ENCODE results near the gene GAS5. TPM values are rescaled to one million over a fixed set of nuclear protein-coding genes. Genes with fewer than 3 reads are reported as not detected.

GAS5 gene
- total and polyA plus RNA-seq, 9 of the 15 experiments (the other 6 are each of a cell fraction or from before 2014, with no cell fraction given): 565 to 1,860 (median 1,006) TPM

DNA sequence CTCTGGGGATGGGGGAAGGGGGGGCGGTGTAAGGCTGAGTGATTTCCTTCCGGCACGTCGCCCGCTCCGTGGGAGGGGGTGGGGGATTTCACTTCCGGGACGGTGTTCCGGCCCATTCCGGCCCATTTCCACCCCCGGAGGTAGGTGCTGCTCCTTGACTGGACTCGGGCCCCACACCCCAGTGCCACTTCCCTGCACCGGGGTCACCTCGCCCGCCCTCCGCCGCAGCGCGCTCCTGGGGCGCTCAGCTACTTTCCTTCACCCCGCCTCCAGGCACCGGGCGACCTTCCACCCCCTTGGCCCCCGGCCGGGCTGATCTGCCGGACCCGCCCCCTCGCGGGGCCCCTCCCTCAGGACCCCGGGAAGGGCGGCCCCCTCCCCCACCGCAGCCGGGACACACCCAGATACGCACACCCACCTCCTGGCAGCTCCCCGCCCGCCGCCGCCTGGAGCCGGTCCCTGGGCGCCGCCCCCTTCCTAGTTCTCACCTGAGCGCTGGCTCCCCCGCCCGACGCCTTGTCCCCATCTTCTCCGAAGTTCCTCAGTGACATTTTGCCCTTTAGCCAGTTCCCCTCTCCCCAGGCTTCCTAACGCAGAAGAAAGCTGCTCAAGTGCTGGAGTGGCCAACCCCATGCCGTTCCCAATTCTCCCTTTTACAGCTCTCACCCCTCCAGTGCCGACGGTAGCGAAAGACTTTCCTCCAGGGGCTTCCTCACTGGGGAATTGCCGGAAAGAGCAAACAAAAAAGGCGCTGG is 654 bp upstream of the GAS5 start, which contains the start of gene ZBTB37:
ZBTB37 (plus strand) TSS at position 115 of the 755 bp plus-strand sequence. CDS start 1,846 bp downstream, outside the sequence.
- Histone ChIP-seq H2AFZ (ENCODE audit: low read depth, low read length) (peak within 1 kb of the TSS; percentile 89), H3K9me1 (ENCODE audit: control insufficient read depth, insufficient read depth, low read length) (peaks cover 2% of the 10 kb centered on the region), H3K4me1 (replicated peaks in 1 of 2; ENCODE audit: control insufficient read depth in 2 of 2, insufficient read depth in 2 of 2, low read length in 2 of 2) (peaks cover 17 to 34% of the 10 kb centered on the region in 2 experiments), H3K36me3 (ENCODE audit: control insufficient read depth, insufficient read depth, low read length) (peaks cover 52% of the 10 kb centered on the region), H4K20me1 (replicated peaks; ENCODE audit: control insufficient read depth, insufficient read depth, low read length) (peaks cover 39% of the 10 kb centered on the region), H3K27ac (ENCODE audit: extremely low read depth, low read depth, low read length) (peak within 1 kb of the TSS; percentile 95), H3K9me3 (replicated peaks; ENCODE audit: control insufficient read depth, insufficient read depth, low read depth, low read length) (no peaks in the 10 kb centered on the region), H3K4me2 (ENCODE audit: insufficient read depth, low read length) (peak within 1 kb of the TSS; percentile 100), H3K9ac (ENCODE audit: insufficient read depth in 1 of 2, low read depth in 2 of 2, low read length in 2 of 2) (peak within 1 kb of the TSS; percentile 94 to 97), H3K4me3 (peak within 1 kb of the TSS; percentile 86), H3K79me2 (ENCODE audit: control insufficient read depth, insufficient read depth, low read length) (peaks cover 80% of the 10 kb centered on the region), H3K27me3 (ENCODE audit: control insufficient read depth in 2 of 2, insufficient read depth in 2 of 2, low read length in 2 of 2) (no peaks in the 10 kb centered on the region; a peak in 1 of 5 replicates)
- DNase-seq (ENCODE audit: extremely low read depth in 1 of 4, low spot score in 3 of 4) (peak; percentile 97 to 99 (median 98)), ATAC-seq (peak; percentile 81), FAIRE-seq (no peak)
- POLR2A ChIA-PET: interaction anchor here (0.5 to 9.7 kb wide), 69 partner anchors 8 to 1336 kb away, joined by 3 to 183 read pairs (median 4); partner anchors contain the start of genes CENPL, DARS2, KLHL20 and MRPS14
- CTCF ChIA-PET (ENCODE audit: low intra/inter-chr PET ratio): interaction anchor here (0.6 kb wide), 3 partner anchors 181 to 834 kb away, joined by 3 to 6 read pairs (median 4); no protein-coding TSS in a partner anchor
- intact Hi-C loops (cut with micrococcal nuclease) (loop anchor here (1.0 to 5.0 kb wide), 5 partner anchors 44 to 391 kb away; partner anchors contain the start of genes CENPL, DARS2, PRDX6 and RABGAP1L), in situ Hi-C loops (cut with MboI) (no loop called here)
- 0% methylated on average over 21 of the region's 53 CpGs for WGBS (ENCODE audit: insufficient coverage, low coverage, missing lambda C conversion rate)
- BruUV-seq (replicated peaks): no TSS peak
- TF ChIP-seq MXI1 (IDR thresholded peaks at IDR 0.05; ENCODE audit: low read depth, low read length) (peak; percentile 14; the same call in 1 of the 2 replicates), ZNF431 (CRISPR knock-in tag; IDR thresholded peaks at IDR 0.05) (no peak), HLTF (IDR thresholded peaks at IDR 0.05) (peak; percentile 61), ZNF561 (CRISPR knock-in tag; conservative IDR thresholded peaks at IDR 0.05) (no peak), HNRNPK (IDR thresholded peaks at IDR 0.05; ENCODE audit: low read depth, low read length, poor library complexity, severe bottlenecking) (no peak), ZNF695 (CRISPR knock-in tag; IDR thresholded peaks at IDR 0.05) (no peak), NFATC3 (IDR thresholded peaks at IDR 0.05) (no peak), NONO (IDR thresholded peaks at IDR 0.05; ENCODE audit: low read depth in 2 of 2, low read length in 1 of 2) (peak in 1 of 2 experiments; percentile 80; a peak in 1 of 4 replicates), DMBX1 (CRISPR knock-in tag; IDR thresholded peaks at IDR 0.05; ENCODE audit: borderline replicate concordance) (peak; percentile 17; the same call in 1 of the 2 replicates), ZNF699 (CRISPR knock-in tag; IDR thresholded peaks at IDR 0.05; ENCODE audit: insufficient replicate concordance) (no peak), HDGF (IDR thresholded peaks at IDR 0.05) (no peak), MCM2 (IDR thresholded peaks at IDR 0.05; ENCODE audit: low read depth) (no peak)
- TF ChIP-seq, protein P1, sequence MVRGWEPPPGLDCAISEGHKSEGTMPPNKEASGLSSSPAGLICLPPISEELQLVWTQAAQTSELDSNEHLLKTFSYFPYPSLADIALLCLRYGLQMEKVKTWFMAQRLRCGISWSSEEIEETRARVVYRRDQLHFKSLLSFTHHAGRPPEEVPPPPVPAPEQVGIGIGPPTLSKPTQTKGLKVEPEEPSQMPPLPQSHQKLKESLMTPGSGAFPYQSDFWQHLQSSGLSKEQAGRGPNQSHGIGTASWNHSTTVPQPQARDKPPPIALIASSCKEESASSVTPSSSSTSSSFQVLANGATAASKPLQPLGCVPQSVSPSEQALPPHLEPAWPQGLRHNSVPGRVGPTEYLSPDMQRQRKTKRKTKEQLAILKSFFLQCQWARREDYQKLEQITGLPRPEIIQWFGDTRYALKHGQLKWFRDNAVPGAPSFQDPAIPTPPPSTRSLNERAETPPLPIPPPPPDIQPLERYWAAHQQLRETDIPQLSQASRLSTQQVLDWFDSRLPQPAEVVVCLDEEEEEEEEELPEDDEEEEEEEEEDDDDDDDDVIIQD (CRISPR knock-in tag; IDR thresholded peaks at IDR 0.05): no peak
- TF ChIP-seq, protein P2, sequence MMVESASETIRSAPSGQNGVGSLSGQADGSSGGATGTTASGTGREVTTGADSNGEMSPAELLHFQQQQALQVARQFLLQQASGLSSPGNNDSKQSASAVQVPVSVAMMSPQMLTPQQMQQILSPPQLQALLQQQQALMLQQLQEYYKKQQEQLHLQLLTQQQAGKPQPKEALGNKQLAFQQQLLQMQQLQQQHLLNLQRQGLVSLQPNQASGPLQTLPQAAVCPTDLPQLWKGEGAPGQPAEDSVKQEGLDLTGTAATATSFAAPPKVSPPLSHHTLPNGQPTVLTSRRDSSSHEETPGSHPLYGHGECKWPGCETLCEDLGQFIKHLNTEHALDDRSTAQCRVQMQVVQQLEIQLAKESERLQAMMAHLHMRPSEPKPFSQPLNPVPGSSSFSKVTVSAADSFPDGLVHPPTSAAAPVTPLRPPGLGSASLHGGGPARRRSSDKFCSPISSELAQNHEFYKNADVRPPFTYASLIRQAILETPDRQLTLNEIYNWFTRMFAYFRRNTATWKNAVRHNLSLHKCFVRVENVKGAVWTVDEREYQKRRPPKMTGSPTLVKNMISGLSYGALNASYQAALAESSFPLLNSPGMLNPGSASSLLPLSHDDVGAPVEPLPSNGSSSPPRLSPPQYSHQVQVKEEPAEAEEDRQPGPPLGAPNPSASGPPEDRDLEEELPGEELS (CRISPR knock-in tag; IDR thresholded peaks at IDR 0.05; ENCODE audit: borderline replicate concordance): no peak
- TF ChIP-seq, protein P3, sequence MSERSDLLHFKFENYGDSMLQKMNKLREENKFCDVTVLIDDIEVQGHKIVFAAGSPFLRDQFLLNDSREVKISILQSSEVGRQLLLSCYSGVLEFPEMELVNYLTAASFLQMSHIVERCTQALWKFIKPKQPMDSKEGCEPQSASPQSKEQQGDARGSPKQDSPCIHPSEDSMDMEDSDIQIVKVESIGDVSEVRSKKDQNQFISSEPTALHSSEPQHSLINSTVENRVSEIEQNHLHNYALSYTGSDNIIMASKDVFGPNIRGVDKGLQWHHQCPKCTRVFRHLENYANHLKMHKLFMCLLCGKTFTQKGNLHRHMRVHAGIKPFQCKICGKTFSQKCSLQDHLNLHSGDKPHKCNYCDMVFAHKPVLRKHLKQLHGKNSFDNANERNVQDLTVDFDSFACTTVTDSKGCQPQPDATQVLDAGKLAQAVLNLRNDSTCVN (CRISPR knock-in tag; IDR thresholded peaks at IDR 0.05): no peak; the same call in 1 of the 2 replicates
- TF ChIP-seq, protein P4, sequence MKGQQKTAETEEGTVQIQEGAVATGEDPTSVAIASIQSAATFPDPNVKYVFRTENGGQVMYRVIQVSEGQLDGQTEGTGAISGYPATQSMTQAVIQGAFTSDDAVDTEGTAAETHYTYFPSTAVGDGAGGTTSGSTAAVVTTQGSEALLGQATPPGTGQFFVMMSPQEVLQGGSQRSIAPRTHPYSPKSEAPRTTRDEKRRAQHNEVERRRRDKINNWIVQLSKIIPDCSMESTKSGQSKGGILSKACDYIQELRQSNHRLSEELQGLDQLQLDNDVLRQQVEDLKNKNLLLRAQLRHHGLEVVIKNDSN (CRISPR knock-in tag; IDR thresholded peaks at IDR 0.05): no peak
